Spleen (tissue), 7 donors: ENCODE results near the gene UROC1.

Experiments used
- POLR2AphosphoS5 ChIP-seq, 3 donors: sonication (generic); formaldehyde crosslinking; IDR thresholded peaks; one replicate each; pipeline ENCODE4 v1.5.1; 2017; ENCODE audit warnings: antibody characterized with exemption in 3 of 3
- TF ChIP-seq, protein P1 (sequence below), 11 experiments: fragments of 200-600 bp in 7 of 11; fragments of 450-650 bp in 4 of 11; sonication (generic) in 4 of 11; IDR thresholded peaks in 8 of 11; conservative IDR thresholded peaks in 3 of 11; 1 replicate in 7 of 11; 2 replicates in 4 of 11; pipeline versions ENCODE4 v1.4.0 to v1.8.0; 2016 to 2021; ENCODE audit warnings: antibody characterized with exemption in 11 of 11, inconsistent platforms in 4 of 11, mild to moderate bottlenecking in 1 of 11
- donor health status: DM: no; HTN: no; CAD: no; lungs with moderate emphysema.
- donor health status: DM: no; HTN: no; CAD: no.
- donor health status: DM: no; HTN: no; CAD: no.

DNA sequence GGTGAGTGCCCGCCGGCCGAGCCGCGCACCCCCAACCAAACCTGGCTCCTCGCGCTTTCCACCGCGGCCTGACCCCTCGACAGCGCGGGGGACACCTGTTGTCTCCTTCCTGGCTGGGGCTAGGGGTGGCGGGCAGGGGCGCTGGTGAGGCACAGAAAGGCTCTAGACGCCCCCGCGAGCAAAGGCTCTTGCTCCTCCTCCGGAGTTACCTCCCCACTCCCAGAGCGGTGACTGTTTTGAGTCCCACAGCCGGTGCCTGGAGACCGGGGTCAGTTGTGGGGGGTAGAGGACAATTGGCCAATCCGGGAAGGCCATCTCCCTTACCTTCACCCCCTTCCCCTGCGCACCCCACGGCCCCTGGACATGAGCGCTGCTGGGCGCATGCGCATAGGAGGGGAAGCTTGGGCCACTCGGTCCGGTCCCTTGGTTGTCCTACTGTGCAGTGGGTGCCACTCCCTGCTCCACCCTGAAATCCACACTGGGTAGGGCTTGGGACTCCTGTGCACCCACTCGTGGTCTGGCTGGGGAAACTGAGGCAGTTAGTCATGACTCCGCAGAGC, 6.9 kb upstream of the UROC1 start:
- TF ChIP-seq, protein P1, sequence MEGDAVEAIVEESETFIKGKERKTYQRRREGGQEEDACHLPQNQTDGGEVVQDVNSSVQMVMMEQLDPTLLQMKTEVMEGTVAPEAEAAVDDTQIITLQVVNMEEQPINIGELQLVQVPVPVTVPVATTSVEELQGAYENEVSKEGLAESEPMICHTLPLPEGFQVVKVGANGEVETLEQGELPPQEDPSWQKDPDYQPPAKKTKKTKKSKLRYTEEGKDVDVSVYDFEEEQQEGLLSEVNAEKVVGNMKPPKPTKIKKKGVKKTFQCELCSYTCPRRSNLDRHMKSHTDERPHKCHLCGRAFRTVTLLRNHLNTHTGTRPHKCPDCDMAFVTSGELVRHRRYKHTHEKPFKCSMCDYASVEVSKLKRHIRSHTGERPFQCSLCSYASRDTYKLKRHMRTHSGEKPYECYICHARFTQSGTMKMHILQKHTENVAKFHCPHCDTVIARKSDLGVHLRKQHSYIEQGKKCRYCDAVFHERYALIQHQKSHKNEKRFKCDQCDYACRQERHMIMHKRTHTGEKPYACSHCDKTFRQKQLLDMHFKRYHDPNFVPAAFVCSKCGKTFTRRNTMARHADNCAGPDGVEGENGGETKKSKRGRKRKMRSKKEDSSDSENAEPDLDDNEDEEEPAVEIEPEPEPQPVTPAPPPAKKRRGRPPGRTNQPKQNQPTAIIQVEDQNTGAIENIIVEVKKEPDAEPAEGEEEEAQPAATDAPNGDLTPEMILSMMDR (IDR thresholded peaks at IDR 0.05 in 8 of 11, conservative IDR thresholded peaks at IDR 0.05 in 3 of 11): no peak
- no peak for TF ChIP-seq POLR2AphosphoS5 (IDR thresholded peaks at IDR 0.05)
